Gastroesophageal sphincter (tissue), 3 donors: ENCODE measurements around the gene HMGCR.

Source experiments
- EP300 ChIP-seq: sonication (generic); formaldehyde crosslinking; IDR thresholded peaks from one replicate; pipeline ENCODE4 v1.6.1; 2017; ENCODE audit warnings: antibody characterized with exemption, mild to moderate bottlenecking
- POLR2A ChIP-seq, 2 donors: fragments of 450-650 bp; IDR thresholded peaks; one replicate each; pipeline ENCODE4 v1.6.1; 2017; ENCODE audit warnings: antibody characterized with exemption in 2 of 2, mild to moderate bottlenecking in 2 of 2, moderate library complexity in 1 of 2
- TF ChIP-seq, protein P1 (sequence below), 4 experiments: fragments of 200-600 bp in 2 of 4; fragments of 450-650 bp in 2 of 4; sonication (generic) in 1 of 4; IDR thresholded peaks; one replicate each; pipeline ENCODE4 v1.5.1; 2017 to 2019; ENCODE audit warnings: antibody characterized with exemption in 4 of 4, mild to moderate bottlenecking in 2 of 4, moderate library complexity in 2 of 4

DNA sequence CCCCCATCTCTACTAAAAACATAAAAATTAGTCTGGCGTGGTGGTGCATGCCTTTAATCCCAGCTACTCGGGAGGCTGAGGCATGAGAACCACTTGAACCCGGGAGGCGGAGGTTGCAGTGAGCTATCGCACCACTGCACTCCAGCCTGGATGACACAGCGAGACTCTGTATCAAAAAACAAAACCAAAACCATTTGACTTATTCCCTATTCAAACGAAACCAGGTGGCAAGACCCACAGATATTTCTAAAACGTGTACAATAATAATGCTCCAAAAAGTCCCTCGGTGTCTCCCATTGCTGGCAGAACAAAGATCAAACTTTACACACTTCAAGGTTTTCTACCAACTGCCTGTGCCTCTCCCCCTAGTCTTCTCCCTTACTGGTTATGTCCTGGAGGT is 29.8 kb downstream of the HMGCR start:
- TF ChIP-seq EP300 (no peak), POLR2A (IDR thresholded peaks at IDR 0.05) (no peak)
- TF ChIP-seq, protein P1, sequence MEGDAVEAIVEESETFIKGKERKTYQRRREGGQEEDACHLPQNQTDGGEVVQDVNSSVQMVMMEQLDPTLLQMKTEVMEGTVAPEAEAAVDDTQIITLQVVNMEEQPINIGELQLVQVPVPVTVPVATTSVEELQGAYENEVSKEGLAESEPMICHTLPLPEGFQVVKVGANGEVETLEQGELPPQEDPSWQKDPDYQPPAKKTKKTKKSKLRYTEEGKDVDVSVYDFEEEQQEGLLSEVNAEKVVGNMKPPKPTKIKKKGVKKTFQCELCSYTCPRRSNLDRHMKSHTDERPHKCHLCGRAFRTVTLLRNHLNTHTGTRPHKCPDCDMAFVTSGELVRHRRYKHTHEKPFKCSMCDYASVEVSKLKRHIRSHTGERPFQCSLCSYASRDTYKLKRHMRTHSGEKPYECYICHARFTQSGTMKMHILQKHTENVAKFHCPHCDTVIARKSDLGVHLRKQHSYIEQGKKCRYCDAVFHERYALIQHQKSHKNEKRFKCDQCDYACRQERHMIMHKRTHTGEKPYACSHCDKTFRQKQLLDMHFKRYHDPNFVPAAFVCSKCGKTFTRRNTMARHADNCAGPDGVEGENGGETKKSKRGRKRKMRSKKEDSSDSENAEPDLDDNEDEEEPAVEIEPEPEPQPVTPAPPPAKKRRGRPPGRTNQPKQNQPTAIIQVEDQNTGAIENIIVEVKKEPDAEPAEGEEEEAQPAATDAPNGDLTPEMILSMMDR (IDR thresholded peaks at IDR 0.05), result no peak
